Stimulated activated CD8-positive, alpha-beta memory T cell treated with anti-CD3 and anti-CD28 coated beads, Interleukin-7, amount 100 ng/mL, for 48 hours (primary cell): Measurements from ENCODE around the gene MCRS1.

Source experiments
- DNase-seq, 2 donors: peaks; one replicate each; pipeline ENCODE4 v3.0.0-alpha.2; 2020; ENCODE audit warnings: low read depth in 1 of 2; ENCODE audit errors: extremely low read depth in 1 of 2

MCRS1 gene

GRCh38 chr12:49556391-49557186 lies 11.4 kb downstream of the MCRS1 start:
- DNase-seq: no peak

GRCh38 chr12:49555631-49556390 lies 12.1 kb downstream of the MCRS1 start:
- no peak for DNase-seq

GRCh38 chr12:49554266-49554665 lies 13.7 kb downstream of the MCRS1 start:
- no peak for DNase-seq

GRCh38 chr12:49553512-49554088 lies 14.3 kb downstream of the MCRS1 start:
- no peak for DNase-seq

GRCh38 chr12:49552899-49553298 lies 15.0 kb downstream of the MCRS1 start:
- no peak for DNase-seq

- DNase-seq: no peak
Measured at GRCh38 chr12:49552425-49552824, 15.5 kb downstream of the MCRS1 start.

- no peak for DNase-seq
Measured at GRCh38 chr12:49552014-49552413, 15.9 kb downstream of the MCRS1 start.

GRCh38 chr12:49550693-49551252 lies 17.2 kb downstream of the MCRS1 start:
- no peak for DNase-seq

GRCh38 chr12:49549735-49550692 lies 17.9 kb downstream of the MCRS1 start:
- DNase-seq: no peak

GRCh38 chr12:49548822-49549648 lies 18.9 kb downstream of the MCRS1 start:
- DNase-seq: peak in 1 of 2 donors; percentile 9

GRCh38 chr12:49548481-49548821 lies 19.5 kb downstream of the MCRS1 start:
- DNase-seq: no peak

GRCh38 chr12:49547090-49547690 lies 20.8 kb downstream of the MCRS1 start:
- no peak for DNase-seq

GRCh38 chr12:49546481-49546880 lies 21.5 kb downstream of the MCRS1 start:
- DNase-seq: no peak

- no peak for DNase-seq
Measured at GRCh38 chr12:49545815-49546214, 22.1 kb downstream of the MCRS1 start.

- DNase-seq: no peak
Measured at GRCh38 chr12:49543914-49544815, 23.8 kb downstream of the MCRS1 start.

- DNase-seq: no peak
Measured at GRCh38 chr12:49543221-49543913, 24.6 kb downstream of the MCRS1 start.

- no peak for DNase-seq
Measured at GRCh38 chr12:49542592-49543160, 25.3 kb downstream of the MCRS1 start.
